Cerebellar cortex (tissue), 1 donor: ENCODE data around the gene MINDY4.
A peak's percentile ranks its signal among the peaks of the same experiment; 100 is the strongest.

Experiments used
- DNase-seq: peaks from one replicate; pipeline ENCODE4 v3.0.0-alpha.2; 2015; ENCODE audit warnings: low spot score

MINDY4 gene

GRCh38 chr7:30771174-30771879 is at the start of gene MINDY4:
Gene MINDY4, plus strand, starts transcription at chr7:30771417. Its CDS starts 77 bp downstream, at chr7:30771494.
- DNase-seq, result peak; percentile 78

GRCh38 chr7:30722187-30722586 is 49.0 kb upstream of the MINDY4 start:
- no peak for DNase-seq

- no peak for DNase-seq
Measured at GRCh38 chr7:30722671-30723070, 48.5 kb upstream of the MINDY4 start.

DNA sequence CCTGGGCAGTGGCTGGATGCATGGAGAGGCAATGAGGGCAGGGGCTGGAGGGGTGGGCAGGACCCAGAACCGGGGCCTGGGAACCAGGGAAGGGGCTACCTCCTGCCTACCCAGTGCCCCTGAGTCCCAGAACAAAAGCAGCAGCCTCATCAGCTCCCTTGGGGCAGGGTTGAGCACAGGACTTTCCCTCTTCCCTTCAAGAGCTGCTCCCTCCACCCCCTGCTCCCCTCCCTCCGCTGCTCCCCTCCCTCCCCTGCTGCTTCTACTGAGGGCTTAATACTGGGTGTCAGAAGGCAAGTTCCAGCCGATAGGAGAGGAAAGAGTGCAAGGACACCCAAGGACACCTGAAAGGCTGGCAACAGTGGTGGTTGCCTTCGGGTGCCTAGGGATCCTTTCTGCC is 47.4 kb upstream of the MINDY4 start:
- DNase-seq, result no peak

- DNase-seq, result no peak
Measured at GRCh38 chr7:30726296-30727006, 44.8 kb upstream of the MINDY4 start.

DNA sequence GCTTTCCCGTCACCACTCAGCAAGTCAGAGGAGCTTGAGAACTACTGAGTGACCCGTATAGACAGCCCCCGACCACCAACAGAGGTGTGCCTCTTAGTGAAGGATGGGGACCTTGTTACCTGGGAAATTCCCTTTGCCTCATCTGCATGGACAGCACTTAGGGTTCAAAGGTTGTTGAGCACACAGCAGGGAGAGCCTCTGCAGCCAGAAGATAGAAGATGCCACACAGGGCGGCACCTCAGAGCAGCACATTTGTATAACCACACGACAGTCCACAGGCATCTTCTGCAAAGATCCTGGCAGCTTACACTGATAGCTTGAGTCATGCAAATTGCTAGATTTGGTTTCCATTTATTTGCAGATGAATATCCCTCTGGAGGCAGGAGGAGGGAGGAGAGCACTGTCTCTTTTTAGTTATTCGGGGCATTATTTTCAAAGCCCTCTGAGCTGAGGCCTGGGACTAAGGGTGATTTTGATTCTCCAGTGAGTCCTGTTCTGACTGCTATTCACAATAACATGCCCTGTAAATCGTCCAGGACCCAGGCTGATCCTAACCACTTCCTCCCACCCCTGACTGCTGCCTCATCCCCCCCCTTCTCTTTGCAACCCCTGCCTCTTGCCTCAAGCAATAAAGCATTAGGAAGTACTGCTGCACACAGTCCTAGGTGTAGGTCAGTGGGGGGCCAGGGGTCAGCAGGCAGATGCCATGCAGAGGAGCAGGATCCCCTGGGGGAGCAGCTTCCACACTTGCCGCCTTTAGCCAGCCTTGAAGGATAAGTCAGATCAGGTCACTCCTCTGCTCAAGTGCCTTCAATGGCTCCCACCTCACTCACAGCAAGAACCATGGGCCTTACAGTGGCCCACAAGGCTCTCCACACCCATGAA is 43.9 kb upstream of the MINDY4 start:
- DNase-seq, result no peak

DNA sequence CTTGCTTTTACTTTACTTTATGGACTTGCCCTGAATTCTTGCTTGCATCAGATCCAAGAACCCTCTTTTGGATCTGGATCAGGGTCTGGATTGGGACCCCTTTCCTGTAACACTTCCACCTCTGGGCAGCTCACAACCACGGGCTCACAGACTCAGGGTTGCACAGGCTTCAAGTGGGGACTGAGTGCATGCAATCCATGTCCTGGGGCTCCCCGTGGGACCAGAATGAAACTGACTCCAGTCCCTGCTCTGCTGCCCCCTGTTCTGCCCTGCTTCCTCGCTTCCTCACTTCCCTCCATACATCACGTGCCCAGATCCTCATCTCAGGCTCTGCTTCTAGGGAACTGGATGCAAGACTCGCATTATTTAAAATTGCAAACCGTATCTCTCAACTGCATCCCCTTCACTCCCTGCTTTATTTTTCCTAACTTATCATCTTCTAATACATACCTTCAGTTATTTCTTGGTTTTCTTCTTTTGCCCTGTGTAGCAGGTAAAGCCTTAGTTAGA is 42.6 kb upstream of the MINDY4 start:
- DNase-seq, result no peak

- DNase-seq, result no peak
Measured at GRCh38 chr7:30729642-30730041, 41.6 kb upstream of the MINDY4 start.

DNA sequence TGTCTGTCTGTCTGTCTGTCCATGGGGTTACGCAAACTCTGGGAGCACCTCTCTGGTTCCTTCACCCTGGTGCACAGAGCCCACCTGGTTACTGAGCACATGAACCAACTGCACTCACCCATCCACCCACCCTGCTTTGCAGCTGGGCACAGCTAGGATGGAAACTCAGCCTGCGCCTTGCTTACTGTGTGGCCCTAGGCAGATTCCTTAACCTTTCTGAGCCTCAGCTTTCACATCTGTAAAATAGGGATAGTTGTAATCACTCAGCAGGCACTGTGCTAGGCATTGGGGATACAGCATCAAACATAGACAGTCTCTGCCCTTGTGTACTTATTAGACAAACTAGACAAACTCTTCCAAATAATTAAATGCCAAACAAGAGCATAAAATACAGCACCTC is 41.1 kb upstream of the MINDY4 start:
- no peak for DNase-seq

- no peak for DNase-seq
Measured at GRCh38 chr7:30730996-30731395, 40.2 kb upstream of the MINDY4 start.

- no peak for DNase-seq
Measured at GRCh38 chr7:30731581-30731980, 39.6 kb upstream of the MINDY4 start.

GRCh38 chr7:30732606-30733005 is 38.6 kb upstream of the MINDY4 start:
- no peak for DNase-seq

- no peak for DNase-seq
Measured at GRCh38 chr7:30733216-30733615, 38.0 kb upstream of the MINDY4 start.

- no peak for DNase-seq
Measured at GRCh38 chr7:30733691-30734090, 37.5 kb upstream of the MINDY4 start.

- no peak for DNase-seq
Measured at GRCh38 chr7:30734497-30734896, 36.7 kb upstream of the MINDY4 start.

DNA sequence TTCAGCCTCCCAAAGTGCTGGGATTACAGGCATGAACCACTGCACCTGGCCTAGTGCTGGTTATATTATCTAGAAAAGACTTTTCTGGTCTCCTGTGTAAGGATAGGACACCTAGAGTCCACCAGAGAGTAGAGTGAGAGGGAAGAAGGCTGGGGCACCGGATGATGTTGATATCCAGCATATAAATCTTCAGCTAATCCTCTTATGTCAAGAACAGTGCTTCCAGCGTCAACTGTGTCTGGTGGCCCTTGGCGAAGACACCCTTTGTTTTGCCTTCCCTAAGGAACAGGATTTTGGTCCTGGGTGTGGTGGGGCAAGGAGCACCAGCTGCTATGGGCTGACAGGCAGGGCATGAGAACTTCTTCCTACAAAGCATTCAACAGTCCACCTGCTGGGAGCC is 35.6 kb upstream of the MINDY4 start:
- no peak for DNase-seq

DNA sequence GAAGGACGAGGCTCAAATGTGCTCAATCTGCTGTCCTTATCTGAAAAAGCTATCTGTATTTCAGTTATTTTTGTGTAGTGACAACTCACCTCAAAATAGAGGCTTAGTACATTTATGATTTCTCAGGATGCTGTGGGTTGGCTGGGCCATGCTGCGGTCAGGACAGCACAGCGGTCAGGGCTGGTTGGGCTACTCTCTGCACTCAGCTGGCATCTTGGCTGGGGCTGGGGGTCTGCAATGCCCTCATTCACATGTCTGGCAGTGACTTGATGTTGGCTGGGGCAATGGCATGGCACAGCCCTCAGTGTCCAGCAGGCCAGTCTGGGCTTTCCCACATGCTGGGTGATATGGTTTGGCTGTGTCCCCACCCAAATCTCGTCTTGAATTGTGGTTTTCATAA is 34.9 kb upstream of the MINDY4 start:
- DNase-seq, result no peak

- DNase-seq, result no peak
Measured at GRCh38 chr7:30738026-30738915, 32.9 kb upstream of the MINDY4 start.

DNA sequence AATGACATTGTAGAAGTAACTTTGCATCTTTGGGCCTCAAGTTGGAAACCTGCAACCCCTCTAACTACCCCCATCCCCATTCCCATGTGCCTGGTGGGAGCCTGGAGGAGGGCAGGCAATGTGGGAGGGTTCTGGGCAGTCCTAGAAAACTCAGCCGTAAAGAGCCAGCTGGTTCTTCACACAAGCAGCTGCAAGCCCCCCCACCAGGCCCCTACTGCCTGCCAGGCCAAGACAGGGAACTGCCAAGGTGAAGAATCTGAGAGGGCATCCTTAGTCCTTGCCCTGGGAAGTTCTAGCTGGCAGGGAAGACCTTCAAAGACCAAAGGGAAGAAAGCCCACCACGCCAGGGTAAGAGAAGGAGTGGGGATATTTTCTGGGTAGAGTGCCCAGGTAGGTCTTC is 31.5 kb upstream of the MINDY4 start:
- DNase-seq, result no peak

- DNase-seq, result peak; percentile 81
Measured at GRCh38 chr7:30740417-30741181, 30.6 kb upstream of the MINDY4 start.

DNA sequence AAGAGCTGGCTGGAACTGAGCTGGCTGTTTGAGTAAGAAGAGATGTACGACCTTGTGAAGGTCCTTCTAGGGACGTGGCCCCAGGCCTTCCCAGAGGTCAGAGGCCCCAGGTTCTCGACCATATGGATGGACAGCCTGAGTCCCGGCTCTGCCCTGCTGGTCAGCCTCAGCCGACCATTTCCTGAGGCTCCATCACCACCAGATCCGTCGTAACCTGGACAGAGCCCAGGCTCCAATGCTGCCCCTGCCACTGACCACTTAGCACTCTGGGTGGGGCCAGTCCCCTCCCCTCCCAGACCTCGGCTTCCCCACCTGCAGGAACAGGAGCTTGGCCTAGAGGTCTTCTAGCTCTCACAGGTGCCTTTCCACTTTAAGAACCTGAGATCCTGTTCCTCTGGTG is 29.9 kb upstream of the MINDY4 start:
- DNase-seq, result no peak
